Left ventricle myocardium inferior (tissue), 1 donor: Measurements from ENCODE around the gene PSMA4. TPM values are rescaled to one million over a fixed set of nuclear protein-coding genes. Genes with fewer than 3 reads are reported as not detected.
"Not testable (repeated sequence)": the region's sequence is repeated elsewhere in the genome, so short reads cannot be mapped to it uniquely, and the experiment has no call there.

Source experiments
- DNase-seq: peaks from one replicate; pipeline ENCODE4 v3.0.0-alpha.2; 2020
- H3K27ac ChIP-seq: fragments of 200-600 bp; replicated peaks from 2 replicates; pipeline ENCODE4 v1.8.0; 2021
- H3K27me3 ChIP-seq: fragments of 200-600 bp; 2 replicates; pipeline ENCODE4 v1.8.0; 2021; ENCODE audit warnings: low read depth
- H3K36me3 ChIP-seq: fragments of 200-600 bp; 2 replicates; pipeline ENCODE4 v1.8.0; 2021
- H3K4me1 ChIP-seq: fragments of 200-600 bp; 2 replicates; pipeline ENCODE4 v1.8.0; 2021
- H3K4me3 ChIP-seq: fragments of 200-600 bp; 2 replicates; pipeline ENCODE4 v1.8.0; 2021; ENCODE audit warnings: mild to moderate bottlenecking, moderate library complexity
- H3K9me3 ChIP-seq: fragments of 200-600 bp; replicated peaks from 2 replicates; pipeline ENCODE4 v1.8.0; 2021
- intact Hi-C: fragments of 100-400 bp; cut with micrococcal nuclease; formaldehyde crosslinking; loops from one replicate; pipeline ENCODE4 v1.11.0; 2022
- total RNA-seq: library from RNA; stranded (reverse); fragmentation: NEBNext Ultra II Directional; extraction: Animal tissue kit (Norgen Biotek cat#: 25700); gene quantifications from one replicate; pipeline ENCODE4 v1.2.1, GENCODE V29; 2021
- TF ChIP-seq, protein P1 (sequence below): fragments of 200-600 bp; IDR thresholded peaks from 2 replicates; pipeline ENCODE4 v1.8.0; 2021; ENCODE audit warnings: antibody characterized with exemption, mild to moderate bottlenecking, borderline replicate concordance
- donor health status: DM: no; HTN: yes; CAD: no; lungs with severe emphysema.

Gene PSMA4
- total RNA-seq, 1 donor from 2014 or later = 109 TPM

DNA sequence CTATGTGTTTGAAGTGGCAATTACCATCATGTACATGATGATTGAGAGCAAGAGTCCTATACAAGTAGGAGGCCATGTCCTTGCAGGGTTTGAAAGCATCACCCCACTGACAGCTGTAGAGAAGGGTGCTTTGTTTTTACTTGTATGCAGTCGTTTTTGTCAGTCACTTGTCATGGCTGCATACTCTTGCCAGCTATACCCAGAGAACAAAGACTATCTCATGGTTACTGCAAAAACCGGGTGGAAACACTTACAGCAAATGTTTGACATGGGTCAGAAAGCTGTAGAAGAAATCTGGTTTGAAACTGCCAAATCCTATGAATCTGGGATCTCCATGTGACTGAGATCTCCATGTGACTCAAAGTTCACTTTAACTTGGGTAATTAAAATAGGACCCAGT, 6.9 kb upstream of the PSMA4 start:
- peaks cover 6% of the 10 kb centered on the region for H3K4me1 ChIP-seq
- H3K27ac ChIP-seq = no peak overlapping the region
- no peaks in the 10 kb centered on the region for H3K9me3 ChIP-seq
- DNase-seq = no peak
- no peaks in the 10 kb centered on the region for H3K36me3 ChIP-seq
- no peak overlapping the region for H3K4me3 ChIP-seq
- intact Hi-C loops = no loop called here
- no peaks in the 10 kb centered on the region for H3K27me3 ChIP-seq
- TF ChIP-seq, protein P1, sequence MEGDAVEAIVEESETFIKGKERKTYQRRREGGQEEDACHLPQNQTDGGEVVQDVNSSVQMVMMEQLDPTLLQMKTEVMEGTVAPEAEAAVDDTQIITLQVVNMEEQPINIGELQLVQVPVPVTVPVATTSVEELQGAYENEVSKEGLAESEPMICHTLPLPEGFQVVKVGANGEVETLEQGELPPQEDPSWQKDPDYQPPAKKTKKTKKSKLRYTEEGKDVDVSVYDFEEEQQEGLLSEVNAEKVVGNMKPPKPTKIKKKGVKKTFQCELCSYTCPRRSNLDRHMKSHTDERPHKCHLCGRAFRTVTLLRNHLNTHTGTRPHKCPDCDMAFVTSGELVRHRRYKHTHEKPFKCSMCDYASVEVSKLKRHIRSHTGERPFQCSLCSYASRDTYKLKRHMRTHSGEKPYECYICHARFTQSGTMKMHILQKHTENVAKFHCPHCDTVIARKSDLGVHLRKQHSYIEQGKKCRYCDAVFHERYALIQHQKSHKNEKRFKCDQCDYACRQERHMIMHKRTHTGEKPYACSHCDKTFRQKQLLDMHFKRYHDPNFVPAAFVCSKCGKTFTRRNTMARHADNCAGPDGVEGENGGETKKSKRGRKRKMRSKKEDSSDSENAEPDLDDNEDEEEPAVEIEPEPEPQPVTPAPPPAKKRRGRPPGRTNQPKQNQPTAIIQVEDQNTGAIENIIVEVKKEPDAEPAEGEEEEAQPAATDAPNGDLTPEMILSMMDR = no peak

DNA sequence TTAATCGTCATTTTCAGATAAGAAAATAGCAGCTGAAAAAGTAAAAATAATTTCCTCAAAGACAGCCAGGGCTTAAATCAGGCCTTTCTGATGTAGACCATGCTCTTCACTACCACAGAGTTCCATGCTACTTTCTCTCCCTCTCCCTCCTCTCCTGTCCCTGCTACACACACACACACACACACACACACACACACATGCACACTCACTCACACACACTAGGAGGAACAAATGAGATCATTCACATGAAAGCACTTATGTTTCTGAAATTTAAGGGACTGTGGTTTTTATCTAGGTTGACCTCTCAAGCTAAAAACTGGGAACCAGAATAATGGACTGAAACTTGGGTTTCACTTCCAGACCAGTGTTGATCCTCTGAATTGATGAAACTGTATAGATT, 4.1 kb upstream of the PSMA4 start:
- Histone ChIP-seq H3K4me3 (no peak overlapping the region), H3K36me3 (no peaks in the 10 kb centered on the region), H3K27me3 (no peaks in the 10 kb centered on the region), H3K4me1 (peaks cover 23% of the 10 kb centered on the region), H3K9me3 (no peaks in the 10 kb centered on the region), H3K27ac (no peak overlapping the region)
- intact Hi-C loops = no loop called here
- TF ChIP-seq, protein P1 = no peak
- no peak for DNase-seq

DNA sequence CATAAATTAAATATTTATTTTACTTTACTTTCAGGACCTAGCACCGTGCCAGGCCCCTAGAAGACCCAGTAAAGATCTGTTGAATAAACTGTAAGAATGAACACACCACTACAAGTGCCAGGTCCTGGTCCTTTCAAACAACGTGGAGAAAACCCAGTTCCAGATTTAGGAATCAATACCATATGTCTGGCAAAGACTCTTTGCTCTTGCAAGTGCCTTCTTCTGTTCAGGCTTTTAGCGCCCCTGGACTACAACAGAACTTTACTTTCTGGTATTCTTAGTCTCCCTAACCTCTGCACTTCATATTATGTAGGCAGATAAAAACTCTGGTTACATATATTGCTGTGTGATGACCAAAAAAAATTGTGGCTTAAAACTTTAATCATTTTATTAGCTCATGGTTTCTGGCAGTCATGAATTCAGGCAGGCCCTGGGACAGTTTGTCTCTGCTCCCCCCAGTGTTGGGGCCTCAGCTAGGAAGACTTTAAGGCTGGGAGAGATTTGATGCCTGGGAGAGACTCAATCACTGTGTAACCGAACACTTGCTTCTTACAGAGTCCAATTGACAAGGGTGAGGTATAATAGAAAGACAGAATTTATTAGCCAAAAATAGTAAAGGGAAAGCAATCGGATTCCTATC, 2.9 kb upstream of the PSMA4 start:
- TF ChIP-seq, protein P1 = no peak
- no peak for DNase-seq
- Histone ChIP-seq H3K4me1 (peaks cover 36% of the 10 kb centered on the region), H3K36me3 (peaks cover 3% of the 10 kb centered on the region), H3K27me3 (no peaks in the 10 kb centered on the region), H3K9me3 (no peaks in the 10 kb centered on the region), H3K27ac (peak overlapping the region; percentile 71), H3K4me3 (peak overlapping the region; percentile 8)
- intact Hi-C loops = no loop called here

DNA sequence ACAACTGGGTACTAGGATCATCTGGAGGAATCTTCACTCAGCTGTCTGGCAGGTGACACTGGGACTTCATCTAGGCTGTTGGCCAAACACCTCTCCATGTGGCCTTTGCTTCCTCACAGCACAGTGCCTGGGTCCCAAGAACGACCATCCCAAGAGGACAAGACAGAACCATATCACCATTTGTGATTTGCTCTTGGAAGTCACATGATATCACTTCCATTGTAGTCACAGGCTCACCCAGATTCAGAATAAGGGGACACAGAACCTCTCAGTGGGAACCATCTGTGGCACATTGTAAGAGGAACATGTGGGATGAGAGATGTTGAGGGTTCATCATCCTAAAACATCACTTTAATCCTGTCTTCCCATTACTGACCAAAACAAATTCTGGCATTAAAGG, 1.9 kb upstream of the PSMA4 start:
- peaks cover 13% of the 10 kb centered on the region for H3K36me3 ChIP-seq
- H3K27ac ChIP-seq = peak overlapping the region; percentile 71
- peaks cover 45% of the 10 kb centered on the region for H3K4me1 ChIP-seq
- H3K27me3 ChIP-seq = no peaks in the 10 kb centered on the region
- H3K4me3 ChIP-seq = no peak overlapping the region
- TF ChIP-seq, protein P1 = no peak
- no peak for DNase-seq
- no peaks in the 10 kb centered on the region for H3K9me3 ChIP-seq
- intact Hi-C loops = no loop called here

GRCh38 chr15:78539464-78540140, 642 bp upstream of the PSMA4 start:
- H3K4me3 ChIP-seq = peak overlapping the region; percentile 80
- H3K9me3 ChIP-seq, H3K27me3 ChIP-seq, DNase-seq, intact Hi-C loops: not testable (repeated sequence)
- H3K36me3 ChIP-seq = peaks cover 23% of the 10 kb centered on the region
- H3K4me1 ChIP-seq = peaks cover 45% of the 10 kb centered on the region
- H3K27ac ChIP-seq = peak overlapping the region; percentile 95
